GM12891 (cell line): ENCODE data around the gene KCNIP4.

Source experiments
- DNase-seq: peaks from one replicate; pipeline ENCODE4 v3.0.0; 2011; ENCODE audit warnings: low spot score; ENCODE audit not compliant: insufficient read length
- FAIRE-seq: peaks from 2 replicates; lab custom pipeline; 2011; peaks lifted over from hg19 to GRCh38; lab: Jason Lieb, UNC
- PAX5 ChIP-seq: IDR thresholded peaks from 2 replicates; pipeline ENCODE4 v1.6.1; 2011; ENCODE audit warnings: low read length, moderate library complexity, mild to moderate bottlenecking; ENCODE audit not compliant: insufficient read depth, severe bottlenecking
- POLR2A ChIP-seq: IDR thresholded peaks from 2 replicates; pipeline ENCODE4 v1.6.1; 2011; ENCODE audit warnings: low read depth, low read length, control low read depth
- POLR2AphosphoS5 ChIP-seq: IDR thresholded peaks from 2 replicates; pipeline ENCODE4 v1.6.1; 2011; ENCODE audit warnings: low read depth, low read length, control low read depth
- POU2F2 ChIP-seq: IDR thresholded peaks from 2 replicates; pipeline ENCODE4 v1.6.1; 2011; ENCODE audit warnings: low read depth, mild to moderate bottlenecking, control low read depth, low read length, moderate library complexity
- SPI1 ChIP-seq: IDR thresholded peaks from 2 replicates; pipeline ENCODE4 v1.6.1; 2011; ENCODE audit warnings: low read depth, low read length, control low read depth
- TAF1 ChIP-seq: IDR thresholded peaks from 2 replicates; pipeline ENCODE4 v1.6.1; 2011; ENCODE audit warnings: low read depth, low read length, control low read depth

KCNIP4 gene

GRCh38 chr4:21517126-21517859 lies 431.3 kb downstream of the KCNIP4 start:
- DNase-seq (no peak), FAIRE-seq (no peak)
- TF ChIP-seq POU2F2: no peak
- TF ChIP-seq SPI1: no peak
- TF ChIP-seq PAX5: no peak
- no peak for TF ChIP-seq TAF1
- TF ChIP-seq POLR2A: no peak
- no peak for TF ChIP-seq POLR2AphosphoS5

GRCh38 chr4:21514022-21514694 lies 434.4 kb downstream of the KCNIP4 start:
- no peak for DNase-seq
- FAIRE-seq: no peak
- TF ChIP-seq POLR2A: no peak
- TF ChIP-seq PAX5: no peak
- TF ChIP-seq POLR2AphosphoS5: no peak
- TF ChIP-seq TAF1: no peak
- no peak for TF ChIP-seq SPI1
- no peak for TF ChIP-seq POU2F2

DNA sequence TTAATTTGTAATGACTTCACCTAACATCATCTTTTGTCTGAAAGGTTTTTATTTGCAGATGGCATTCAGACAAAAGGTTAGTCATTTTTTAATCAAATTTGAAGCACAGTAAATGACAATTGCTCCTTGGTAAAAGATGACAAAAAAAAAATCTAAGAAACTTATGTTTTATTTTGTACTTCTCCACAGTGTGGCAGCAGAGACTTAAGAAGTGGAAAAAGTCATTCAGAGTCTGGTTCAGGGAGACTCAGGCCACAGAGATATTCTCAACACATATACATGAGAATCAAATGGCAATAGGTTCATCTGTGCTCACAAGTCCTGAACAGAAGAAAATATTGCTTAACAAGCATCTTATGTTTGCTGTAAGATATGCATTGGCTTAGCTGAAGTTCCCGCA lies 436.2 kb downstream of the KCNIP4 start:
- no peak for DNase-seq
- no peak for FAIRE-seq

DNA sequence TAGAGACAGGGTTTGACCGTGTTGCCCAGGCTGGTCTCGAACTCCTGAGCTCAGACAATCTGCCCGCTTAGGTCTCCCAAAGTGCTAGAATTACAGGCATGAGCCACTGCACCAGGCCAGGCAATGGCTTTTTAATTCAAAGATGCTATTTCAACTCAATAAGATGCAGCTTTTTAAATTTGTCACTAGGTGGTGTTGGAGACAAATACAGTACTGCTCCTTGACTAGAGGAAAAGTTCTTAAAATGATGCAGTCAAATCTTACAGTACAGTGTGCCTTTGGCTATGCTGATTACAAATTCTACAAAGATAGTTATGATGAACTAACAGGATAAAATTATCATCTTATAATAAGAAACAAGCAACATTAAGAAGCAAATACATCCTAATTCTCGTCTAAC lies 441.1 kb downstream of the KCNIP4 start:
- no peak for DNase-seq
- TF ChIP-seq TAF1 (no peak), POLR2A (no peak), POLR2AphosphoS5 (no peak), SPI1 (no peak), POU2F2 (no peak), PAX5 (no peak)
- FAIRE-seq: no peak

More for the DNA sequence above, 436.2 kb downstream of the KCNIP4 start:
- TF ChIP-seq PAX5: no peak
- no peak for TF ChIP-seq SPI1
- TF ChIP-seq POLR2A: no peak
- no peak for TF ChIP-seq TAF1
- TF ChIP-seq POU2F2: no peak
- TF ChIP-seq POLR2AphosphoS5: no peak

- TF ChIP-seq POU2F2: no peak
- no peak for TF ChIP-seq SPI1
- no peak for TF ChIP-seq TAF1
- TF ChIP-seq POLR2A: no peak
- TF ChIP-seq PAX5: no peak
- TF ChIP-seq POLR2AphosphoS5: no peak
- DNase-seq (no peak), FAIRE-seq (no peak)
These were observed 457.9 kb downstream of the KCNIP4 start for GRCh38 chr4:21490682-21491081.

GRCh38 chr4:21476757-21477156 lies 471.8 kb downstream of the KCNIP4 start:
- DNase-seq: no peak
- FAIRE-seq: no peak

DNA sequence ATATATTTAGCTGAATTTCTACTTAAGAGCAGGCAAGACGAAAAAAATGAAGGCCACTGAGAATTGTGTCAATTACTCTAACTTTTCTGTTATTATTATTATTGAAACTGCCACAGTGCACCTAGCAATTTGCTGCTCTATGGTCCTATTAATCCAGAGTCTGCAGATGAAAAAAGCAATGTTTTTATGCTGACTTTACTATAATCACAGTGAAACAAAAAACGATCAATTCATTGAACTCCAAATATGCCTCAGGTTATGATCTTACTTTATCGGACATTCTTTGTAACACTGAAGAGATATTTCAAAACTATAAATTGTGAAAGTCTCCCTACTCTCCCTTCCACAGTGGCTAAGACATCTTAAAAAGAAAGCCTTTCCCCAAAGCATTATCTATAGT lies 474.4 kb downstream of the KCNIP4 start:
- no peak for FAIRE-seq
- TF ChIP-seq TAF1: no peak
- TF ChIP-seq POU2F2: no peak
- no peak for TF ChIP-seq SPI1

More at GRCh38 chr4:21476757-21477156, 471.8 kb downstream of the KCNIP4 start:
- TF ChIP-seq TAF1: no peak
- no peak for TF ChIP-seq SPI1
- no peak for TF ChIP-seq PAX5
- TF ChIP-seq POLR2AphosphoS5: no peak

GRCh38 chr4:21470535-21470934 lies 478.0 kb downstream of the KCNIP4 start:
- DNase-seq (no peak), FAIRE-seq (no peak)
- TF ChIP-seq POU2F2 (no peak), POLR2A (no peak), TAF1 (no peak), PAX5 (no peak), SPI1 (no peak), POLR2AphosphoS5 (no peak)

More for the DNA sequence above, 474.4 kb downstream of the KCNIP4 start:
- no peak for DNase-seq

- FAIRE-seq (no peak), DNase-seq (no peak)
- TF ChIP-seq SPI1 (no peak), POU2F2 (no peak), POLR2A (no peak), PAX5 (no peak), POLR2AphosphoS5 (no peak), TAF1 (no peak)
These were observed 478.9 kb downstream of the KCNIP4 start for GRCh38 chr4:21469438-21470300.
